GM21723 (cell line): ENCODE data around the gene SHC1.

ENCODE experiments used
- ATAC-seq: cut with Tn5 transposase; IDR thresholded peaks from one replicate; pipeline ENCODE4 v1.9.1; 2021; ENCODE audit warnings: mild to moderate bottlenecking, moderate library complexity; ENCODE audit not compliant: unreplicated experiment

The SHC1 gene, protein sequence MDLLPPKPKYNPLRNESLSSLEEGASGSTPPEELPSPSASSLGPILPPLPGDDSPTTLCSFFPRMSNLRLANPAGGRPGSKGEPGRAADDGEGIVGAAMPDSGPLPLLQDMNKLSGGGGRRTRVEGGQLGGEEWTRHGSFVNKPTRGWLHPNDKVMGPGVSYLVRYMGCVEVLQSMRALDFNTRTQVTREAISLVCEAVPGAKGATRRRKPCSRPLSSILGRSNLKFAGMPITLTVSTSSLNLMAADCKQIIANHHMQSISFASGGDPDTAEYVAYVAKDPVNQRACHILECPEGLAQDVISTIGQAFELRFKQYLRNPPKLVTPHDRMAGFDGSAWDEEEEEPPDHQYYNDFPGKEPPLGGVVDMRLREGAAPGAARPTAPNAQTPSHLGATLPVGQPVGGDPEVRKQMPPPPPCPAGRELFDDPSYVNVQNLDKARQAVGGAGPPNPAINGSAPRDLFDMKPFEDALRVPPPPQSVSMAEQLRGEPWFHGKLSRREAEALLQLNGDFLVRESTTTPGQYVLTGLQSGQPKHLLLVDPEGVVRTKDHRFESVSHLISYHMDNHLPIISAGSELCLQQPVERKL

DNA sequence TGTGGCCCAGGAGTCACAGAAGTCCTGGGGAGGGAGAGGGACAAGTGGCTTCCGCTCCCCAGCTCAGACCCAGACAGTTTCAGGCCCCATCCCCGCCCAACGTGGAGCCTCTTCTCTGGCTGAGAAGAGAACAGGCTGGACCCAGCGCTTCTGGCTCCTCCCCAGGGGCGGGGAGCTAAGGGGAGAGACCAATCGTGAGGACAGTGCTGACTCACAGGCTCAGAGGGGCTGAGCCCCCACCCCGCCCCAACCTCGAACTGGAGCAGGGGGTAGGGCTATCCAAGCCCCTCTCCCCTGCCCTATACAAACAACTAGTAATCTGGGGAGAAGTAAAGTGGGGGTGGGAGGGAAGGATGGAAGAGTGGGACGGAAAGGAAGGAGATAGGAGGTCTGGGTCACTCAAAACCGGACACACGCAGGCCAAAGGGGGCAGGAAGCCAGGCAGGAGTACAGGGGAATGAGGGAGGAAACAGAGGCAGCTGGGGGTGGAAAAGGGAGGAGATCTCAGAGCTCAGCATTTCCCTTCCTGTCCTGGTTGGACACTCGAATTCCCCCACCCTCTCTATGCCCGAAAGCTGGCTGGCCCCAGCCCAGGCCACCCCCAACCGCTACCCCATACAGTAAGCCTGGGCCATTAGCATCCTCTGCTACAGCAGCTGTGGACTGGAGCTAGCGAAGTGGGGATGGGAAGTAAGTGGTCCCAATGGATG, at the start of gene SHC1:
TSS of gene SHC1 (minus strand) at position 117 of the 710 bp plus-strand sequence. CDS start 221 bp downstream, outside the sequence.
- ATAC-seq = no peak

DNA sequence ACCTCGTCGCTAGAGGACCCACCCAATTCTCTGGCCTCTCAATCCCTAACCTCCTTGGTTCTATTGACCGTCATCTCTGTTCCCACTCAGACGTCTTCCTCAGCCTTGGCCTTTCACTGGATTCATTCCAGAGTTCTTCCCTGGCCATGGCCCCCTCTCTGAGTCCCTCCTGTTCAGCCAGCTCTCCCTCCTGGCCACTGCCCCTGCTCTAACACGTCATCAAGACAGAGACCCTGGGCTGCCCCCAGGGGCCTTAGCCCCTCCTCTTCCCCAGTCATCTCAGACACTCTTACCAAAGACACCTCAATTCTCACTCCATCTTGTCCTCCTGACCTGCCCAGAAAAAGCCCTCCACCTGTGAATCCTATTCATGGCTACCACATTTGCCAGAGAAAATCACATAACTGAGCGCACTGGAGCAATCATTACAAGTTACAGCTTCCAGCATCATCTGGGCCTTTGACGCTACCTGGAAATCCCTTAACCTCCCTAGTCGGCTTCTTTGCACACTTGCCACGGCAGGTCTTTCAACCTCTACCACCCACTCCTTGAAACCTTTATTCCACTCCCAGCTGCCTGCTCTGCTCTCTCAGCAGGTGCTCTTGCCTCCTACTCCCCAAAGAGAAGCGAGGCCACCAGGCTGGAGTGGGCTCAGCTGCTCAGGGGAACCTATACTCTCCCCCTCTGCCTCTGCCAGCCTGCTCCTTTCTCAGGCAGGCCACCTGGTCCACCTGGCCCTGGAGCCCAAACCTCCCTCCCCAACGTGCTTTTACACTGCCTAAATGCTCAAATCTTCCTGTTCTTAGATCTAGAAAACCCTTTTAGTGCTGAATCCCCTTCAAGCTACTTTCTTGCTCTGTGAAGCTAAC, 49.1 kb upstream of the SHC1 start:
- ATAC-seq = no peak

DNA sequence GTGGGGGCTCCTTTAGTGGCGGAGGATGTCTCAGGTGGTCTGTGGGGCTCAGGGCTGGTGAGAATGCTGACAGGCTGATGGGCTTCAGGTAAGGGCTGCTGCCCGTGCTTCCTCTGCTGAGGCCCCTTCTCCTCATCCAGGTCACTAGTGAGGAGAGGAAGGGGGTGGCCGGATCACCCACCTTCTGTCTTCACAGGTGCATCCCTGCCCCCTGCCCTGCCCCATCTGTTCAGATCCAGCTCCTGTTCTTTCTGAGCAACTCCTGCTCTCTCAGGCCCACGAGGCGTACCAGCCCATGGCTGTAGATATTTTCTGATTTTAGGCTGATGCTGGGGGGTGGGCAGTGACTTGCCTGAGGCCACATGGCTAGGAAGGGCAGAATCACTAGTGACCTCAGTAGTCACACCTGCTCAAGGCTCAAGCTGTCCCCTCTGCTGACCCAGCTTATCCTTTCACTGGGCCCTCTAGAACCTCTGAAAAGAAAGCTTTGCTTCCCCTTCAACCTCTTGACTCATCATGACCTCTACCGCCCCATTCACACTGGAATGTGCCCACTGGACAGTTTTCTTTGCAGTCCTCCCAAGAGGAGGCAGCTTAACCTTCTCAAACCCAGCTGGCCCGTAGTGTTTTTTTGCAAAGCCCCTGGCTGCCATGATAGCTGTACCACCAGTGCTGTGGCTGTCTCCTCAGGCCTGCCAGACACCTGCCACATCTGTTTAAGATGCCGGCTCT, 48.2 kb upstream of the SHC1 start:
- ATAC-seq = no peak

DNA sequence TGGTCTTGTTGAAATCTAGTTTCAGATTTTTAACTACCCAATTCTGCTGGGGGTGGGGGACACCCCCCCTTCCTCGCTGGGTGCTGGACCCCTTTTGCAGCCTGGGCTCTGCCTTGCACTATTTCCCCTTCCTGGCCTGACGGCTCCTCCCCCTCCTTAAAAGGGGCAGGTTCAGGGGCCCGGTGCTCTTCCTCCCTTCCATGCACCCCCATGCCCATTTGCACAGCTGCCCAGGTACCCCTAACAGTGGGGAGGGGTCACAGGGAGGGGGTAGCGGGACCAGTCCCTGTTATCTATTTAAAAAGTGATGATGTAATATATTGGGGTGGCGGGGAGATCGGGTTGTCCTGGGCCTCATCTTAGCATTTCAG, 47.4 kb upstream of the SHC1 start:
- no peak for ATAC-seq

DNA sequence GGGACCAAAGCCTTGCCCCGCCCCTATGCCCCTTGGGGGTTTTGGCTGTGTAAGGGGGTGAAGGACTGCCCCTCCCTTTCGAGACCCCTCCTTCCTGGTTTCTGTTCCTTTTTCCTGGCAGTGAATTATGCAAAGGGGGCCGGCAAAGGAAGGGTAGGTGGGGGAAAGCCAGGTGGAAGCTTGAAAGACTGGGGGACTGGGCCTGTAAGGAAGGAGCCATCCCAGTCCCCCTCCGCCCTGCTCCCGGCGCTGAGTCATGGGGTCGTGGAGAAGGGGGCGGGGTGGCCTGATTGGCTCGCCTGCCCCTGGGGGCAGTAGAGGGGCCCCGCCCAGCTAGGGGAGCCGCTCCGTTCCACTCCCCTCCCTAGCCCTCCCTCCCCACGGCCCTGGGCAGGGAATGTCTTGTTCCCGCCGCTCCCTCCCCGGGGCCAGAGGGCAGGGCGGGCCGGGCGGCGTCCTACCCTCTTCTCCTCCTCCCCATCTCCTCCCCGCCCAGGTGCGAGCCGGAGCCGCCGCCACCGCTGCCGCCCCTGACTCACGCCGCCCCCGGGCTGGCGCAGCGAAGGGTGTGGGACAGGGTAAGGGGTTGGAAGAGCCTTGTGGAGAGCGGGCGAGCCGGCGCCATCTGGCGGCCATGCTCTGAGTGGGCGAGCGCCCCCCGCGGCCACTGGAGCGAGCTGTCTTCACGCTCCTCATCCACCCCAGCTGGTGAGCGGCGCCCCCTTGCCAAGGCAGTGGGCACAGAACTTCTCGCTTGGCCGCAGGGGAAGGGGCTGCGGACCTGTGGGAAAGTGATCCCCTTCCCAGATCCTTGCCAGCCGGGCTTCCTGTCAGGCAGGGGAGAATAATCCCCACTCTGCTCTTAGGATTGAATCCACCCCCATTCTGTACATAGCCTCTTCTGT, 46.7 kb upstream of the SHC1 start:
- ATAC-seq = peak; percentile 67

DNA sequence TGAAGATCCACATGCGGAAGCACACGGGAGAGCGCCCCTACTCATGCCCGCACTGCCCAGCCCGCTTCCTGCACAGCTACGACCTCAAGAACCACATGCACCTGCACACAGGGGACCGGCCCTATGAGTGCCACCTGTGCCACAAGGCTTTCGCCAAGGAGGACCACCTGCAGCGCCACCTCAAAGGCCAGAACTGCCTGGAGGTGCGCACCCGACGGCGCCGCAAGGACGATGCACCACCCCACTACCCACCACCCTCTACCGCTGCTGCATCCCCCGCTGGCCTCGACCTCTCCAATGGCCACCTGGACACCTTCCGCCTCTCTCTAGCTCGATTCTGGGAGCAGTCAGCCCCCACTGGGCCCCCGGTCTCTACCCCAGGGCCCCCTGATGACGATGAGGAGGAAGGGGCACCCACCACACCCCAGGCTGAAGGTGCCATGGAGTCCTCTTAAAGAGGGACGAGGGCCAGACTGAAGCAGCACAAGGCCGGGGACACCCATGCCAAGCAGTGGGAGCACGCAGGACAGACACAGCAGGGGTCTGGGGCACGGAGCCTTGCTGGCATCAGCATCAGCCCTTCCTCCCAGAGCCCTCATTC, 45.8 kb upstream of the SHC1 start:
- no peak for ATAC-seq

DNA sequence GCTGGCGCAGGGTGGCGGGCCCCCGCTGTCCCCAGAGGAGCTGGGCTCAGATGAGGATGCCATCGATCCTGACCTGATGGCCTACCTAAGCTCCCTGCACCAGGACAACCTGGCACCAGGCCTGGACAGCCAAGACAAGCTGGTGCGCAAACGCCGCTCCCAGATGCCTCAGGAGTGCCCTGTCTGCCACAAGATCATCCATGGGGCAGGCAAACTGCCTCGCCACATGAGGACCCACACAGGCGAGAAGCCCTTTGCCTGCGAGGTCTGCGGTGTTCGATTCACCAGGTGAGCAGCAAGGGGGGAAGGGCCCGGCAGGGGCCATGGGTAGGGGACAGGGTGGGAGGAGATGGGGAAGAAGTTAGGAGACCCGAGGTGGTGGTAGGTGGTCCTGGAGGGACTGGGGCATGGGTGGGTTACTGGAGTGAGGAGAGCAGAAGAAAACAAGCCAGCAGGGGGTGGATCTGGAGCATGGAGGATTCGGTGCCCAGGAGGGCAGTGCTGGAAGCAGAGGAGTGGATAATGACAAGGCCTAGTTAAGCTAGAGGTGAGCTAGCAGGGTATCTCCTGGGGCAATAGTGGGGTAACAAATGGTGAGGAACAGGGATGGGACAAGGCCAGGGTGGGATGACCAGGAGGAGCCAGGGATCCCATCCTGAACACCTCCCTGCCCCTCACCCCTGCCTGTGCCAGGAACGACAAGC, 45.1 kb upstream of the SHC1 start:
- ATAC-seq = no peak

DNA sequence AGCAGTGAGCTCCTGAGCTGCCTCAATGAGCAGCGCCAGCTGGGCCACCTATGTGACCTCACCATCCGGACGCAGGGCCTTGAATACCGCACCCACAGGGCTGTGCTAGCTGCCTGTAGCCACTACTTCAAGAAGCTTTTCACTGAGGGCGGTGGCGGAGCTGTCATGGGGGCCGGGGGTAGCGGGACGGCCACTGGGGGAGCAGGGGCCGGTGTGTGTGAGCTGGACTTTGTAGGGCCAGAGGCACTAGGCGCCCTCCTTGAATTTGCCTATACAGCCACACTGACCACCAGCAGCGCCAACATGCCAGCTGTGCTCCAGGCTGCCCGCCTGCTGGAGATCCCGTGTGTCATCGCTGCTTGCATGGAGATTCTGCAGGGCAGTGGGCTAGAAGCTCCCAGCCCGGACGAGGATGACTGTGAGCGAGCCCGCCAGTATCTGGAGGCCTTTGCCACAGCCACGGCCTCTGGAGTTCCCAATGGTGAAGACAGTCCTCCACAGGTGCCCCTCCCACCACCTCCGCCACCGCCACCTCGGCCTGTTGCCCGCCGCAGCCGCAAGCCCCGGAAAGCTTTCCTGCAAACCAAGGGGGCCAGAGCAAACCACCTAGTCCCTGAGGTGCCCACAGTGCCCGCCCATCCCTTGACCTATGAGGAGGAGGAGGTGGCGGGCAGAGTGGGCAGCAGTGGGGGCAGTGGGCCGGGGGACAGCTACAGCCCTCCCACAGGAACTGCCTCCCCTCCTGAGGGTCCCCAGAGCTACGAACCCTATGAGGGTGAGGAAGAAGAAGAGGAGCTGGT, 44.4 kb upstream of the SHC1 start:
- no peak for ATAC-seq

DNA sequence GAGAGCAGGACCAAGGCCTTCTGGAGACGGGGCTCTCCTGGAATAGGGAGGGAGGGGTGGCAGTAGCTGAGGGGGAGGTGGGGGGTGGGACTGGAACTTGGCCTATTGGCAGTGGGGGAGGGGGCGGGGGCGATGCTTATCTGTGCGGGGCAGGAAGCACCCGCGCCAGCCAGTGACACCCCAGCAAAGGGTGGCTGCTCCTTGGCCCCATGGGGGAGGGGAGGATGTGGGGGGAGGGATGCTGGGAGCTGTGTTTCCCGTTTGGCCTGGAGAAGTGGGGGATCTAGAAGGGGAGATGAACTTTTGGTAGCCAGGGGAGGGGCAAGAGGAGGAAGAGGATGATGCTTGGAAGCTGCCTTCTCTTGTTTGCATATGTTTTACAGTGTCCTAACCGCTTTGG, 43.1 kb upstream of the SHC1 start:
- no peak for ATAC-seq

DNA sequence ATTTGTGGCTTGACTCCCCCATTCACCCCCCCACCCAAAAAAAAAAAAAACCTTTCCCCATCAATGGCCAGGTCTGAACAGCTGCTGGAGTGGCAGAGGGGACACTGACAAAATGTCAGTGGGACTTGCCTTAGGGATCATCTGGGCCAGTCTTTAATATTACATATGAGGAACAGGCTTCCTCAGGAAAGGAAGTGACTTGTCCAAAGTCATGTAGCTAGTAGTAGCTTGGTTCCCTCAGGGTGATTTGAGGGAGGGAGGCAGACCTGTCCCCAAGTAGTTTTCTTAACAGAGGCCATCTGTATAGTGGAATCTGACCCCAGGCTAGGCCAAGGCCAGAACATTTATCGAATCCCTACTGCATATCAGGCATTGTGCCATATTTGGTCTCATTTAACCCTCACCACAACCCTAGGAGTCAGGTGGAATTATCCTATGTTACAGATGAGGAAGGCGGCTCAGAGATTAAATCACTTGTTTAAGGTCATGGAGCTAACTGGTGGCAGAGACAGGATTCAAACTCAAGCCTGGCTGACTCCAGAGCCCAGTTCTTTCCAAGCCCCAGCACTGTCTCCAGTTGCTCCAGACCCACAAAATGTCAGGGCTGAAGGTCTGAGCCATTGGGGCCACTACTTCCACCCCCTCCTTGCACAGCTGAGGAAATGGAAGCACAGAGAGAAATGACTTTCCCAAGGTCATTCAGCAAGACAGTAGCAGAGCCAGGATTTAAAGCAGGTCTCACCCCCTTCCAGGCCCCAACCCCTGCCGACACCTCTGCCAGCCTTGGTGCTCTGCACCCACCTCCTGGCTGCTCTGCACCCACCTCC, 42.4 kb upstream of the SHC1 start:
- ATAC-seq = no peak

DNA sequence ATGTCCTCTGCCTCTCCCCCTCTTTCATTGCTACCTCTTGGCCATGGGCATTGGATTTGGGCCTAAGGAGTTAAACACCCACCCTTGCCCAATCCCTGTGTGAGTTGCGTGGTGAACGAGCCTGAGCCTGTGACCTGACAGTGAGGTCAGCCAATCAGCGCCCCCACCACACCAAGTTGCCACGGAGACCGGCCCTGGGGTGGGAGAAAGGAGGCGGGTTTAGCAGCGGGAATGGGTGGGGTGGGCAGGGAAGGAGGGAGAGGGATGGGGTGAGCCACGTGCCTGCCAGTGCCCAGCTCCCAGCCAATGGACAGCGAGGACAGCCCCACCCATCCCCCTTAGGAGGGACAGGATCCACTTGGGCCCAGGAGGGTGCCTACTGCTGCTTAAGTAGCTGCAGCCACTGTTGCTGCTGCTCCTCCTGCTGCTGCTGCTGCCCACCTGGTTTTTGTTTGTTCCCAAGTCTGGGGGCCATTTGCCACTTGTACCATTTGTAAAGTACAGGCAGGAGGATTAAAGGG, 41.5 kb upstream of the SHC1 start:
- no peak for ATAC-seq

DNA sequence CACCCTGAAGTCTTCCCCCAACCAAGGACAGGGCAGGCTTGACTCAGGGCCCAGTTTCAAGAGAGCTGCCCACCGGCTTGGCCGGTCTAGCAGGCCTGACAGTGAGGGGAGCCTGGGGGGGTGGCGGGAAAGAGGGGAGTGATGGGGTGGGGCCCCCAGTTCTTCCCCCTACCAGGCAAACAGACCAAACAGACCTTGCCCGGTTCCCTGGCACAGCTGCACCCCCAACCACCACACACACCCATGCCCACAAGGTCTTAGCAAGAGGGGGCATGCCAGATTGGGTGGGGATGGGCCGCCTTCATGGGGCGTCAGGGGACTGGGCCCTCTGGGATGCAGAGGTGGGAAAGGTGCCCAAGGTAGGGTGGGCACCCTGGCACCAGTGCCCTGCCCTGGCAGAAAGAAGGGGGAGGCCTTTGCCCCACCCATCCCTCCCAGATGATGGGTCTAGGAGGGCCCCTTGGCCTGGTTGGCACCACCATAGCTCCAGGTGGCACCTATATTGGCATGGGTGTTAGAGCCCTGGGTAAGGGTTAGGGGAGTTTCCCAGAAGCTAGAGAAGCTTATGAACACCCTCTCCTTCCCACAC, 41.0 kb upstream of the SHC1 start:
- no peak for ATAC-seq

DNA sequence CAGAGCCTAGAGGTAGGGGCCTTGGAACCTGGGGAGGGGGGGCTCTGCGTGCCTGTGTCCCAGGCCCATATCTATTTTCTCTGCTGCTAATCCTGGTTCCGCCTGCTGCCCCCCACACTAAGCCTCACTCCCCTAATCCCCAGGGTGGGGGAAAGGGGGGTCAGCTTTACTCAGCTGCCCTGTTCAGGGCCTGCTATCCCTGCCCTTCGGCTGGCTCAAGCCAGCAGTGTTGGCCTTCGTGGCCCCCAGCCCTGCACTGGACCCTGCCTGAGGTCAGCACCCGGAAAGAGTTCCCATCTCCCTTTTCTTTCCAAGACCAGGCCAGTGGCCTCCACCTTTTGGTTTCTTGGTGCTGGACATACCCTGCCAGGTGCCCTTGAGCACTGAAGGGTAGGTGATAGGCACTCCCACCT, 40.5 kb upstream of the SHC1 start:
- ATAC-seq = no peak

DNA sequence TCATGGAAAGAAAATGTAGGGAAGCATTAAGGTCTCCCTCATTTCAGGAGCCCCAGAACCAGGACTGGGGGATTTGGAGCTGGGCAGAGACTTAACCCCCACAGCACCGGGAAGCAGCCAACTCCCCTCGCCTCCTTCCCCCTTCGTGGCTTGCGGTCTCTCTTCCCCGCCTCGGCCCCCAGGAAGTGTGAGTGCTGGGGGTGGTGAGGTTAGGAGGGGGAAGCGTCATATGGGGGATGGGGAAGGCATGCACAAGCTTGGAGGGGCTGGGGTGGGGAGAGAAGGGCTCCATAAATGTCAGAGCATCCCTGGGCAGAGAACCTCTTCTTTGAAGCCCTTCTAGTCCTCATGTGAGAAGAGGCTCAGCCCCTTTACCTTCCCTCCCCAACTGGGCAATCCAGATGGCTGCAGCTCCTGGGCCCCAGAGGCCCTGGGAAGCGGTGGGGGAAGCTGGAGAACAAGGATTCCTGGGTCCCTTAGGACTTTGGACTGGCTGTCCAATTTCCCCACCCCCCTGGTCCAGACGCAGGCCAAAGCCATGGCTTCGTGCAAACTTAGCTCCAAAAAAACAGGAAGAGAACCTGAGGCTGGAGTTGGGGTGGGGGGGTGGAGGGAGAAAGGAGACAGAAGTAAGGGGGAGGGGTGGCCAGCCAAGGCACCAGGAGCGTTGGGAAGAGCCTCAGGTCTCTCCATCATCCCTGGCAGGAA, 39.8 kb upstream of the SHC1 start:
- no peak for ATAC-seq

DNA sequence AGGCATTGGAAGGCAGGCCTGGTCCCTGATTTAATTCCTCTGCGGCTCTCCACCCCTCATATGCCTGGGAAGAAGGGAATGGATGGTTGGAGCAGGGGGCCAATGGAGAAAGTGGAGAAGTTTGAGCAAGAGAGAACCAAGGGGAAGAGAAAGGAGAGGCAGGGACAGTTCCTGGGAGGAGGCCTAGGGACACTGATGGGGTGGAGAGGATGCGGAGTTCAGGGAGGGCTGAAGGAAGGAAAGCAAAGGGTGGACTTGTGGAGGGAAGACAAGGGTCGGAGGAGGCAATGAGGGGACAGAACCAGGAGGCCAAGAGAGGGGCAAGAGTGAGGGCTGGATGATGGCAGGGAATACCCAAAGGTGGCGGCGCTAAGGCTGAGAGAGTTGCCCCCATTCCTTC, 39.2 kb upstream of the SHC1 start:
- ATAC-seq = no peak
